Measurements from ENCODE around the gene BRD9.
"Not testable (repeated sequence)": the region's sequence is repeated elsewhere in the genome, so short reads cannot be mapped to it uniquely, and the experiment has no call there.

Gene BRD9

GRCh38 chr5:856531-857425 lies 35.8 kb downstream of the BRD9 start:
- DNase-seq, result no peak

GRCh38 chr5:855771-856530 lies 36.6 kb downstream of the BRD9 start:
- DNase-seq, result no peak

- no peak for DNase-seq
Measured at GRCh38 chr5:854966-855743, 37.4 kb downstream of the BRD9 start.

GRCh38 chr5:854217-854616 lies 38.4 kb downstream of the BRD9 start:
- no peak for DNase-seq

GRCh38 chr5:853416-854090 lies 39.0 kb downstream of the BRD9 start:
- not testable (repeated sequence) for DNase-seq

GRCh38 chr5:852431-853401 lies 39.9 kb downstream of the BRD9 start:
- no peak for DNase-seq

GRCh38 chr5:852018-852417 lies 40.6 kb downstream of the BRD9 start:
- no peak for DNase-seq

- no peak for DNase-seq
Measured at GRCh38 chr5:851553-851952, 41.0 kb downstream of the BRD9 start.

GRCh38 chr5:851076-851475 lies 41.5 kb downstream of the BRD9 start:
- no peak for DNase-seq

GRCh38 chr5:850511-851006 lies 42.0 kb downstream of the BRD9 start, which contains the start of gene ZDHHC11:
ZDHHC11 (minus strand) TSS chr5:850986; CDS start chr5:850602, 384 bp downstream.
- no peak for DNase-seq

GRCh38 chr5:849651-850301 lies 42.8 kb downstream of the BRD9 start:
- no peak for DNase-seq

GRCh38 chr5:848671-849111 lies 43.9 kb downstream of the BRD9 start:
- no peak for DNase-seq

GRCh38 chr5:847736-848135 lies 44.9 kb downstream of the BRD9 start:
- DNase-seq, result peak; percentile 7

- DNase-seq, result not testable (repeated sequence)
Measured at GRCh38 chr5:847212-847611, 45.4 kb downstream of the BRD9 start.

GRCh38 chr5:846602-847091 lies 46.0 kb downstream of the BRD9 start:
- DNase-seq, result peak; percentile 16

GRCh38 chr5:845676-846601 lies 46.7 kb downstream of the BRD9 start:
- DNase-seq, result not testable (repeated sequence)

- not testable (repeated sequence) for DNase-seq
Measured at GRCh38 chr5:845031-845675, 47.4 kb downstream of the BRD9 start.

GRCh38 chr5:844426-844825 lies 48.2 kb downstream of the BRD9 start:
- DNase-seq, result not testable (repeated sequence)

All from activated CD8-positive, alpha-beta memory T cell treated with anti-CD3 and anti-CD28 coated beads, Interleukin-2, amount 50 U/mL, for 4 hours (primary cell).